Mesenchymal stem cell (in vitro differentiated cells and primary cell): ENCODE measurements around the gene CD83.

Experiments
- DNase-seq: peaks from one replicate; pipeline ENCODE4 v3.0.0-alpha.2; 2013
- H2AFZ ChIP-seq: one replicate; pipeline ENCODE4 v1.6.1; 2013; ENCODE audit warnings: low read depth, mild to moderate bottlenecking, control low read depth, inconsistent platforms, low read length, moderate library complexity
- H2AK5ac ChIP-seq: 2 replicates; pipeline ENCODE4 v1.6.1; 2013; ENCODE audit warnings: low read length, moderate library complexity, mild to moderate bottlenecking, inconsistent platforms; ENCODE audit not compliant: severe bottlenecking
- H2BK120ac ChIP-seq: one replicate; pipeline ENCODE4 v1.6.1; 2013; ENCODE audit warnings: low read depth, mild to moderate bottlenecking, inconsistent platforms, low read length, moderate library complexity
- H2BK12ac ChIP-seq, 2 experiments: one replicate each; pipeline ENCODE4 v1.6.1; 2013; ENCODE audit warnings: inconsistent platforms in 2 of 2, low read length in 2 of 2, mild to moderate bottlenecking in 2 of 2, moderate library complexity in 2 of 2, control low read depth in 1 of 2
- H2BK15ac ChIP-seq: one replicate; pipeline ENCODE4 v1.6.1; 2013; ENCODE audit warnings: mild to moderate bottlenecking, low read depth, inconsistent platforms; ENCODE audit not compliant: poor library complexity, severe bottlenecking
- H2BK5ac ChIP-seq: 2 replicates; pipeline ENCODE4 v1.6.1; 2013; ENCODE audit warnings: low read depth, mild to moderate bottlenecking, low read length, control low read depth, inconsistent platforms; ENCODE audit not compliant: poor library complexity, severe bottlenecking
- H3K14ac ChIP-seq, 2 experiments: one replicate each; pipeline ENCODE4 v1.6.1; 2013; ENCODE audit warnings: inconsistent platforms in 2 of 2, low read length in 2 of 2, control low read depth in 1 of 2, mild to moderate bottlenecking in 1 of 2, moderate library complexity in 1 of 2
- H3K18ac ChIP-seq, 2 experiments: one replicate each; pipeline ENCODE4 v1.6.1; 2013; ENCODE audit warnings: inconsistent platforms in 2 of 2, low read length in 2 of 2, control low read depth in 1 of 2, low read depth in 1 of 2, mild to moderate bottlenecking in 1 of 2
- H3K23ac ChIP-seq, 2 experiments: one replicate each; pipeline ENCODE4 v1.6.1; 2013; ENCODE audit warnings: inconsistent platforms in 2 of 2, low read length in 2 of 2, mild to moderate bottlenecking in 2 of 2, moderate library complexity in 2 of 2, control low read depth in 1 of 2
- H3K27ac ChIP-seq: 2 replicates; pipeline ENCODE4 v1.5.1; 2013; ENCODE audit warnings: mild to moderate bottlenecking, moderate library complexity, low read length, control low read depth, inconsistent platforms; ENCODE audit not compliant: poor library complexity, severe bottlenecking
- H3K27me3 ChIP-seq, 2 experiments: 2 replicates each; pipeline versions ENCODE4 v1.6.1 to v1.7.0; 2013; ENCODE audit warnings: low read length in 2 of 2, mild to moderate bottlenecking in 2 of 2, moderate library complexity in 2 of 2, control low read depth in 1 of 2, inconsistent platforms in 1 of 2; ENCODE audit not compliant: control insufficient read depth in 1 of 2, insufficient read depth in 1 of 2
- H3K36me3 ChIP-seq, 2 experiments: 2 replicates each; pipeline versions ENCODE4 v1.6.1 to v1.7.0; 2013; ENCODE audit warnings: low read length in 2 of 2, control low read depth in 1 of 2, inconsistent platforms in 1 of 2, low read depth in 1 of 2, mild to moderate bottlenecking in 1 of 2; ENCODE audit not compliant: insufficient read depth in 2 of 2, control insufficient read depth in 1 of 2
- H3K4ac ChIP-seq, 2 experiments: one replicate each; pipeline ENCODE4 v1.6.1; 2013; ENCODE audit warnings: inconsistent platforms in 2 of 2, low read length in 2 of 2, mild to moderate bottlenecking in 2 of 2, moderate library complexity in 2 of 2, control low read depth in 1 of 2, low read depth in 1 of 2
- H3K4me1 ChIP-seq: 2 replicates; pipeline ENCODE4 v1.6.1; 2013; ENCODE audit warnings: low read depth, low read length, control low read depth; ENCODE audit not compliant: control insufficient read depth, insufficient read depth
- H3K4me2 ChIP-seq: 2 replicates; pipeline ENCODE4 v1.6.1; 2013; ENCODE audit warnings: low read length, mild to moderate bottlenecking, inconsistent platforms; ENCODE audit not compliant: poor library complexity, severe bottlenecking
- H3K4me3 ChIP-seq, 2 experiments: 2 replicates each; pipeline versions ENCODE4 v1.5.1 to v1.7.0; 2013; ENCODE audit warnings: low read length in 2 of 2, mild to moderate bottlenecking in 2 of 2, control low read depth in 1 of 2, low read depth in 1 of 2; ENCODE audit not compliant: insufficient read depth in 1 of 2
- H3K79me1 ChIP-seq: replicated peaks from 2 replicates; pipeline ENCODE4 v1.6.1; 2013; ENCODE audit warnings: mild to moderate bottlenecking, control low read depth, low read length, inconsistent platforms; ENCODE audit not compliant: poor library complexity, severe bottlenecking
- H3K9ac ChIP-seq: 2 replicates; pipeline ENCODE4 v1.7.0; 2013; ENCODE audit warnings: mild to moderate bottlenecking, low read length, moderate library complexity
- H3K9me3 ChIP-seq: 2 replicates; pipeline ENCODE4 v1.7.0; 2013; ENCODE audit warnings: mild to moderate bottlenecking, low read length; ENCODE audit not compliant: control insufficient read depth
- H4K8ac ChIP-seq: one replicate; pipeline ENCODE4 v1.6.1; 2013; ENCODE audit warnings: inconsistent platforms, mild to moderate bottlenecking, low read length, moderate library complexity
- H4K91ac ChIP-seq: one replicate; pipeline ENCODE4 v1.6.1; 2013; ENCODE audit warnings: mild to moderate bottlenecking, low read length, inconsistent platforms
- WGBS: methylation state at CpG from one replicate; pipeline ENCODE4 v1.1.7; 2013; ENCODE audit warnings: mixed read lengths; 5-methylcytosine and 5-hydroxymethylcytosine counted together

Gene CD83

DNA sequence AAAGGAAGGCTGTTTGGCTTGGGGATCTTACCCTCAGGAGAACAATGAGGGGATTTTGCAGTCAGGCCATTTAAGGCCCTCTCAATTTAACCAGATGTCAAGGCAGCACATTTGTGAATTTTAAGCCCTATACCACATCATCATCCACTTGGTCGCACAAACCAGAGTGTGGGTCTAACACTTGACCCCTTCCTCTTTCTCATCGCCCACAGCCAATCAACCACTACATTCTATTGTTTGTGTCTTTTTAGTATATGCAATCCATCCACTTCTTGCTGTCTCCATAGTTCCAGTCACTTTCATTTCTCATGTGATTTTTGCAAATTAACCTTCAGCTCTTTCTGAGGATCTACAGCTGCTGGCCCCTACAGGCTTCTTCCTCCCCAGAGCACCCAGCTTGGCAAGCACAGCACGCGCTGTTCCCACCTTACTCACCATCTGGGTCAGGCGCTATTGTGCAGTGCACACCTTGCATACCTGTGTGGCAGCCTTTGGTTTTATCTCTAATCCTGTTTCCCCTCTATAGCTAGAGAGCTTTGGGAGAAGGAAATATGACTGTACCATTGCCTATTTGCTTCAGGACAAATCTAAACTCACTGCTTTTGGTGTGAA is 32.3 kb upstream of the CD83 start:
- Histone ChIP-seq H2BK12ac (no peak overlapping the region), H3K27me3 (peaks cover 0 to 11% of the 10 kb centered on the region in 2 experiments), H3K14ac (no peak overlapping the region), H2AFZ (no peak overlapping the region), H3K36me3 (no peaks in the 10 kb centered on the region), H4K91ac (no peak overlapping the region), H3K4me1 (no peaks in the 10 kb centered on the region), H3K27ac (no peak overlapping the region), H3K9ac (no peak overlapping the region), H3K4me2 (no peak overlapping the region), H3K23ac (no peak overlapping the region), H2BK120ac (no peak overlapping the region), H4K8ac (no peak overlapping the region), H2BK15ac (no peak overlapping the region), H2BK5ac (no peak overlapping the region), H3K18ac (no peak overlapping the region), H3K9me3 (no peaks in the 10 kb centered on the region), H3K4ac (no peak overlapping the region), H3K4me3 (no peak overlapping the region), H3K79me1 (no peaks in the 10 kb centered on the region), H2AK5ac (no peak overlapping the region)
- WGBS: 89% methylated on average over 5 of the region's 5 CpGs
- no peak for DNase-seq

DNA sequence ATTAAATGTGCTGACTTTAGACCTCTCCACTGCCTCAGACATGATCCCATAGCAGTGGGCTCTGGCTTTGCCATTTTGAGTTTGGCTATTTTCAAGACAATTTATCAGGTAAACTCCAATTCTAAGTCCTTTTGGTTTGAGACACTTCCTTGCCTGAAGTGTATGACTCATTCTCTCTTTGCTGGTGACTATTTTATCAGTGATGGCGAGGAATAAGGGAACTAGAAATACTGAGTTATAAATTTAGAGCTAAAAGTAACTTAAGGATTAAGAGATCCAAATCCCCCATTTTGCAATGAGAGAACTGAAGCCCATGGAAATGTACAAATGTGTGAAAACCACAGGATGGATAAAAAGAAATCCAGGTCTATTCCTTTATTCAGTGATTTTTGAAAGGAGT is 30.9 kb upstream of the CD83 start:
- no peak overlapping the region for H3K4ac ChIP-seq
- no peak overlapping the region for H3K23ac ChIP-seq
- no peak overlapping the region for H2BK5ac ChIP-seq
- DNase-seq: no peak
- H2BK12ac ChIP-seq: no peak overlapping the region
- H3K4me2 ChIP-seq: no peak overlapping the region
- no peaks in the 10 kb centered on the region for H3K9me3 ChIP-seq
- H3K9ac ChIP-seq: no peak overlapping the region
- peaks cover 8 to 16% of the 10 kb centered on the region in 2 experiments for H3K27me3 ChIP-seq
- H2AFZ ChIP-seq: no peak overlapping the region
- H2BK15ac ChIP-seq: no peak overlapping the region
- H3K4me1 ChIP-seq: no peaks in the 10 kb centered on the region
- H3K79me1 ChIP-seq: no peaks in the 10 kb centered on the region
- H4K8ac ChIP-seq: no peak overlapping the region
- no peak overlapping the region for H2BK120ac ChIP-seq
- no peak overlapping the region for H4K91ac ChIP-seq
- no peak overlapping the region for H3K27ac ChIP-seq
- no peak overlapping the region for H2AK5ac ChIP-seq
- H3K18ac ChIP-seq: no peak overlapping the region
- H3K14ac ChIP-seq: no peak overlapping the region
- no CpG with 5 or more reads among the region's 1 CpG for WGBS
- no peak overlapping the region for H3K4me3 ChIP-seq
- H3K36me3 ChIP-seq: no peaks in the 10 kb centered on the region

DNA sequence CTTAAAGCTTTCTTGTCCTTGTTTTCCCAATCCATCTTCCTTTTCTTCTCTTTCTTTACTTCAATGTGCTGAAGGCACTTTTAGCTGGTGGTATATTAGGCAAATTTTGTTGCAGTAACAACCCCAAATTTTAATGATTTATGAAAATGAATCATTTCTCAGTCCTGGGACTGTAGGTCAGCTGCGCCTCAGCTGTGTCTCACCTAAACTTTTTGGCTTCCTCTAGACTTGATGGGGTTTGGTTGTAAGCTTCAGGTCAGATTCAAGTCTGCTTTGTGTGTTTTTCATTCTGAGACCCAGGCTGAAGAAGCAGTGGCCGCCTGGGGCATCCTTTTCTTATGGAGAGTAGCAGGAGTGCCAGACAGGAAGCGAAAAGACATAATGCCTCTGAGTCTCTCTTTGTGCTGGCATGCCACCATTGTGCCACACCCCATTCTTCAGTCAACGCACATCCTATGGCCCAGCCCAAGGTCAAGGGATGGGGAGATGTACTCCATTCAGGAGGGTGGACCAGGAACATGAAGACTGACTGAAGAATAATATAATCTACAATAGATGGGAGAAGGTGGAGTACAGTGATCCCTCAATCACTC is 28.9 kb upstream of the CD83 start:
- H3K4ac ChIP-seq: no peak overlapping the region
- no peak overlapping the region for H3K4me2 ChIP-seq
- no peak overlapping the region for H3K27ac ChIP-seq
- H2BK15ac ChIP-seq: no peak overlapping the region
- H2BK12ac ChIP-seq: no peak overlapping the region
- H3K27me3 ChIP-seq: peaks cover 8 to 16% of the 10 kb centered on the region in 2 experiments
- H3K14ac ChIP-seq: no peak overlapping the region
- H2BK120ac ChIP-seq: no peak overlapping the region
- 49% methylated on average over 3 of the region's 4 CpGs for WGBS
- H2AK5ac ChIP-seq: no peak overlapping the region
- no peak overlapping the region for H4K8ac ChIP-seq
- H3K4me1 ChIP-seq: no peaks in the 10 kb centered on the region
- H3K36me3 ChIP-seq: no peaks in the 10 kb centered on the region
- no peaks in the 10 kb centered on the region for H3K9me3 ChIP-seq
- no peak overlapping the region for H2AFZ ChIP-seq
- no peak overlapping the region for H4K91ac ChIP-seq
- no peak overlapping the region for H3K4me3 ChIP-seq
- H3K9ac ChIP-seq: no peak overlapping the region
- no peaks in the 10 kb centered on the region for H3K79me1 ChIP-seq
- no peak overlapping the region for H3K23ac ChIP-seq
- H3K18ac ChIP-seq: no peak overlapping the region
- no peak for DNase-seq
- no peak overlapping the region for H2BK5ac ChIP-seq

DNA sequence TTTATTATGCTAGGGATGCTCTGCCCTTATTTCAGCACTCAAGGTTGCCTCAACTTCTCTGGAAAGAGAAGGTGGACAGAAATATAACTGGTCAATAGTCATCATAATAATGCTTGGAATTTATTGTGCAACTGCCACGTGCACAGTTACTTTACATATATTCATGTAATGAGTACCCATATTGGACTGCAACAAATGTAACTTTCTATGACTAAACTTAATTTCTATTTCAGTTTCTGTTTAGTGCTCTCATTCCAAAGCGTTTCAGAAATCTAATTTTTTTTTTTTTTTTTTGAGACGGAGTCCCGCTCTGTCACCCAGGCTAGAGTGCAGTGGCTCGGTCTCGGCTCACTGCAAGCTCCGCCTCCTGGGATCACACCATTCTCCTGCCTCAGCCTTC is 28.3 kb upstream of the CD83 start:
- Histone ChIP-seq H2BK120ac (no peak overlapping the region), H3K4me1 (no peaks in the 10 kb centered on the region), H3K36me3 (peaks cover 0 to under 1% of the 10 kb centered on the region in 2 experiments), H3K18ac (no peak overlapping the region), H2BK12ac (no peak overlapping the region), H2AK5ac (no peak overlapping the region), H3K4me3 (no peak overlapping the region), H4K91ac (no peak overlapping the region), H4K8ac (no peak overlapping the region), H3K4me2 (no peak overlapping the region), H3K27me3 (peaks cover 8 to 16% of the 10 kb centered on the region in 2 experiments), H2AFZ (no peak overlapping the region), H3K9me3 (no peaks in the 10 kb centered on the region), H2BK15ac (no peak overlapping the region), H3K14ac (no peak overlapping the region), H3K9ac (no peak overlapping the region), H2BK5ac (no peak overlapping the region), H3K23ac (no peak overlapping the region), H3K27ac (no peak overlapping the region), H3K79me1 (no peaks in the 10 kb centered on the region), H3K4ac (no peak overlapping the region)
- 92% methylated on average over 4 of the region's 7 CpGs for WGBS
- DNase-seq: no peak
